Epidermal melanocyte (primary cell): Measurements from ENCODE around the gene STUM.

ENCODE experiments used
- DNase-seq: peaks from one replicate; pipeline ENCODE4 v3.0.0; 2011; ENCODE audit warnings: low spot score; ENCODE audit not compliant: insufficient read length

Gene STUM

DNA sequence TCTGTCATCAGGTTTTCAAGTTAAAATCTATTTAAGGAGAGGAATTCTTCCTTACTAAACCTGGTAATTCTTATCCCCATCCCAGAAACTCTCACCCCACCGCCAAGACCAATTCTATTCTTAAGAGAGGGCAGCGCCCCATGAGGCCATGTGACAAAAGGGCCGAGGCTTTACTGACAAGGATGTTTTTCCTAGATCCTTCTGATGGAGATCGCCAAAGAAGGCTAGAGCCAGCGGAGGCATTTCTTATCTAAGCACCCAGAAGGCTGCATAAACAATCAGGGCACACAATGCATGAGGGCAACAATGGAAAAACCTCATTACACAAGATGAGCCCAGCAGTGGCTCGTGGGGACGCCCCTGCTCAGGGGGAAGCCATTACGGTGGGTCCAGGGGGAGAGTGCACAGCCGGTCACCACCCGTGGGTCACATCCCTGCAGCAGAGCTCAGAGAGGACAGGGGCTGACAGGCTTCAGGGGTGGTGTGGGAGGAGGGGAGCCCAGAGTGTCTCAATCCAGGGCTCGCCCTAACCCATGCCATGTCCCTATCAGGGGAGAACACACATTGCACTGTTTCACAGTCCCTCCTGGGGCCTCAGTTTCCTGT lies 101.8 kb downstream of the STUM start:
- DNase-seq = no peak

DNA sequence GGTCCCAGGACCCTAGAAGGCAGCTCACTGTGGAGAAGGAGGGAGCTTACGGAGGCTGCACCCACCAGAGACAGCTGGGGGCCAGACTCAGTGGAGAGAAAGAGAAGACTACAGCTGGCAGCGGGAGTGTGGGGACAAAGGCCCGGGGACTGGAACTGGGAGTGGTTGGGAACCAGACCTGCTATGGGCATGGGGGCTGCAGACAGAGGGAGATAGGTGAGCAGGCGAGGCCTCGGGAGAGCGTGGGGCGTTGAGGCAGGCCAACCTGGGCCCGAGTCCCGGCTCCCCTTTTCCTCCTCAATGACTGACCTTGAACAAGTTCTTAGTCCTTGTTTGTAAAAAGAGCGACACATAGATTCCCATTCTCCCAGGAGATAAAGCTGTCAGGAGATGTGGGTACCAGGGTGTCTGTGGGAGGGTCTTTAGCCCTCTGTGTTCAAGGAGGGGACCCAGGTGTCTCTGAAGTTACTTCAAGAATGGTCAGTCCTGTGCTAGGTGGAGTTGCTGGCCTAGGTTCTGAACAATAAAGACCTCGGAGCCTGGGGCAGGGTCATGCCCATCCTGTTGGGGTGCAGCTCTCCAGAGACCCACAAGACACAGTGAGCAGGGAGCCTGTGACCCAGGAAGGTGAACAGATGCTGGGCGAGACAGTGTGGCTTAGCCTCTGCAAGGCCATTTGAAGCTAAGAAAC lies 102.6 kb downstream of the STUM start:
- DNase-seq = no peak

DNA sequence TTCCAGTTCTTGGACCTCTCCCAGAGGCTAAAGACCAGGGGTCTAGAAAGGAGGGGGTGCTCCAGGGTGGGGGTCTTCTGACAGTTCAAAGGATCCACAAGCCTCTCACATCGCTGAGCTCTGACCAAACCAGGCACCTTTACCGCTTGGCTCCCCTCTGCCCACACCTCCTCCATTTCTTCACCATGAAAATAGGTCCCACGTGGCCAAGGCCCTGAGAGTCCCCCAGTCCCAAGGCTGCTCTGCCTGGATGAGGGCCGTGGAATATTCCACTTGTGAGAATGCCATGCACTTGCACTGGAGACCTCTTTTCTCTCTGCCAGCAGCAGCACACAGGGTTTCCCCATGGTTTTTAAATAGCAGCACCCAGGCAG lies 103.2 kb downstream of the STUM start:
- no peak for DNase-seq

DNA sequence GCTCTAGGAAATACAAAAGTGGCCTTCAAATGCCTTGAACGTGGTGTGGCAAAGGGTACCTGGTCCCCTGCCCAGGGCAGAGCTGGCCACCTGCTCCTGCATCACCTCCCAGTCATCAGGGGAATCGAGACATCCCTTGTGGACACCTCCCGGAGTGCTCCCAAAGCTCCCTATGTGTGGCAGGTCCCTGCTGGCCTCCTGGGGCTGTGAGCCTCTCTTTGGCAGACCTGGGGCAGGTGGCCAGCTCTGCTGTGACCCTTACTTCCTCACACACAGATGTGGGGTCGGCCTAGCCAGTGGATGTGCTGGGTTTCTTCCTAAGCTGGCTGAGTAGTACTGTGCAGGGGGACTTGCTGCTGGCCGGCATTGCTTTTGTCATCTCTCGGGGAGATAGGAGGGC lies 104.0 kb downstream of the STUM start:
- DNase-seq = no peak

DNA sequence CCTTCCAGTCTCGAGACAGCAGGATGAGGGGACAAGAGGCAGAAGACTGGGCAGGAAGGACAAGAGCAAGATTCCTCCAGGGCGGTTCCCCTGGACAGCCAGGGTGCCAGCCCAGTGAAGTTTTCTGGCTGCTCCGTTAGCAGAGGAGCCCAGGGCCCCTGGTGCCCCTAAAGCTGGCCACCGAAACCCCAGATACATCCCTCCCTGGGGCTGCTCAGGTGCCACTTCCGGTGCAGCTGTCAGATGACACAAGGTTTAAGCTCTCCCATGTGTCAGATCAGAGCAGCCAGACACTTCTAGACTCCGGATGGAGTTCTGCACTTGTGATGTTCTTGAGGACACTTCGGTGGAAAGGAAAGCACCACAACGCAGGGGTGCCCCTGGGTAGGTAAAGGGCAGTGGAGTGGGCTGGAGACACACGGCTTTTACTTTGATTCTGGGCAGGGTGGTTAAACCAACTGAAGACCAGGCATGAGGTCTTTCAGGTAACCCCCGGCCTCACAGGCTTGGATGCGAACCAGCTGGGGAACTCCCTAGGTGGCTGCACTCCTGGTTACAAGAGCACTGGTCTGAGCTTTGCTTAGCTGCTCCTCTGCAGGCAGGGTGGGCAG lies 104.9 kb downstream of the STUM start:
- no peak for DNase-seq

DNA sequence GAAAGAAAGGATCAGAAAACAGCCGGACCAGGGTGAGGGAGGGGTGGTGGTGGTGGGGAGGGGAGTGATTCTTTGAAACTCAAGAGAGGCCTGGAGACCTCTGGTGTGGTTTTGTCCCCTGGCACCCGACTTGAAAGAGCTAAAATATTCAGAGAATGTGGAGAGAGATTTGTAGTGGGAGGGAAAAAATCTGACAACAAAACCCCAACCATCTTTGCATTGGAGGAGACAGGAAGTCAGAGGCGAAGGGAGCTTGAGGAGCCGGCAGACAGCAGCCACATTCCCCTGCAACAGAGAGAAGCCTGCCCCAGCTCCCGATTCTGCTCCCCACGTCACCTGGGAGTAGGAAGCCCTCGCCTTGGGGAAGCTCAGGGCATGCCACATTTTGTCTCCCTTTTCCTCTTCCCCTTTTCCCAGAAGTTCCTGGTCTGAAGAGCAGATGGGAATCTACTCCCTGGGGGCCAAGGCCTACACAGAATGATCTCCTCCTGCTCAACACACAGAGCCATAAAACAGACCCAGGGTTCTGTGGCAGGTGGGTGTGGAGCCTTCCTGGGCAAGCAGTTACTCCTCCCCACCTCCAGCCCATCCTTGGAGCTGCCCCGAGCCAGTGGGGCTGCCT lies 105.6 kb downstream of the STUM start:
- DNase-seq = no peak

DNA sequence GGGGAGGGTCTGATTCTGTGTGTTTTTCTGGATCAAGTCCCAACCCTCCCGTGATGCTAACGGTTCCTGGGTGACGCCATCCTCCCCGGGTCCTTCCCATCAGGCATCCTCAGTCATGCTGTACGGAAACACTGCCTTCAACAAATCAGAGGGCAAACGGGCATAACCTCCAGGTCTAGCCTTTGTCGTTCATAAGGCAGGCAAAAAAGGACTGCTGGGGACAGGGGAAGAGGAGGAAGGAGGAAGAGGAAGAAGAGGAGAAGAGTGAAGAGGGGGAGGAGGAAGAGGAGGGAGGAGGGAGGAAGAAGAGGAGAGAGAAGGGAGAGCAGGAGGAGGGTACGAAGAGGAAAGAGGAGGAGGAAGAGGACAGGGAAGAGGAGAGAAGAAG lies 106.1 kb downstream of the STUM start:
- no peak for DNase-seq

DNA sequence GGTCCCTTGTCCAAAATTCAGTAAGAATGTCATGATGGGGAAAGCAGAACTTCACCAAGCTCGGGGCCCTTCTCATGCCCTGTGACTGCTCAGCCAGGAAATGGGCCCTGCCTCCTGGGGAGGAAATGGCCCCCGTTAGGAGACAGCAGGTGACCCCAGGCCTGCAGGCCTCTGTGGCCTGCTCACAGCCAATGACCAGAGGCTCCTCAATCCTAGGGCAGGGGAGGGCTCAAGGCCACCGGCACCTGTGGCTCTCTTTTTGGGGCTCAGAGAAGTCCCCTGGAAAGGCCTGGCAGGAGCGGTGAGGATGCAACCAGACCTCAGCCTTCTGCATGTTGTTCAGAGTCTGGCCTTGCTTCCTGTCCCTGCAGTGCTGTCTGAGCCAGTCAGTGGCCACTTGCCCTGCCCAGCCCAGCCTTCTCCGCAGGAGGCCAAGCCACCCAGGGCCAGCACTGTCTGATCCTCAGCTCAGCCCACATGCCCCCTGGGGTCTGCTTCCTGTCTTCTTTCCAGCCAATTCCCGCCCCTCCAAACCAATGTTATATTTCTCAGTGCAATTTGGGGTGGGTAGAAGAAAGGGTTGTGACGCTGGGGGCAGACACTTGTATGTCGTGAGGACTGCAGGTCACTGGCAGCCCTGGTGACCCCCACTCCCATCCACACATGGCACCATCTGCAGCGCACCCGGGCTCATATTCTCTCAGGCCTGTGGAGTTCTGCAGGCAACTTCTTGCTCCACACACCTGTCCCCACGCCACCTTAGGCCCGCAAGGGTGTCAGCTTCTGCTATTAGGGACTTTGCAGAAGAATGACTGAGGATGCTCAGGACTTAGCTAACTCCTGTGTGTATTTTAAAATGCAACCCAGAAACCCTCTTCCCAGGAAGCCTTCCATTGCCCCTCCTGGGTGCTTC lies 106.9 kb downstream of the STUM start:
- DNase-seq = no peak

DNA sequence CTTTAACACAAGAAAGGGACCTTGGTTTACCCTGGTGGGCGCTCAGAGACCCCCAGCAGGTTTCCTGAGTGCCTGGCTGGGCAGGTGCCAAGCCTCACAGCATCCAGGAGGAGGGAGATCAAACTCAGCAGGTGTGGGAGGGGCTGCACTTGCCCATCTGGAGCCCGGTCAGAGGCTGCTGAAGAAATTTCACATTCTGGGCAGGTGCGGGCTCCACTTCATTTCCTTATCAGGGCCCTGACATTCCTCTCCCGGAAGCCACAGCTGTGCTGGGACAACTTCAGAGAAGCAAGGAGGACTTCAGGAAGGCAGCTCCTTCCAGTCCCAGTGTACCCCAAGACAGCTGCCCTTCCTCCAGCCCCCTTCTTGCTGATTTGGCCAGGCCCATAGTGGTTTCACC lies 107.6 kb downstream of the STUM start:
- no peak for DNase-seq

DNA sequence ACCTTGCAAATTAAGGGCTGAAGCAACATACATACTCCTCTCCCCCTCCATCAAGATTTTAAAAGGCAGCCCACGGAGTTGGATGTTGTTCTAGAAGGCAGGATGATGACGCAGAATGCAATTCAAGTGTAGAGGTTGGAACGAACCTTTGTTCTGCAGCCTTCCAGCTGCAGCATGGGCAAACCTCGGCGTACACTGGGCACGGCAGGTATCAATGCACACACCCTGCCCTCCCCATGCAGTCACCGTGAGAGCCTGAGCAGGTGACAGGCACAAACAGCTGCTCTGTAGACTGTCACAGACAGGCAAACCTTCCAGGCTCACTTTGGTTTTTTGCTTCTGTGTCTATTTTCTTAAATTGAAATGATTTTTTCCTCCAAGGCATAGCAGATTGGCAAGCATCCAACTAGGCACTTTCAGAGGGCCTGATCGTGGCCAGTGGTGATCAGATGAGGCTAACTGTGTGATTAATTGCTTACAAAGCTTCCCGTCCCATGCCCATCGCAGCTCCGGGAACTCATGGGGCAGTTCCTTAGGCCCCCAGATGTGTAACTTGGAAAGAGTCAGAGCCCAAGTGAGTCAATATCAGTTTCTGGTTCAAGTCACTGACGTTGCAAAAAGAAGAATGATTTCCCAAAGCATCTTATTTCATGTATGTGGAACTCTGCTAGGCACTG lies 108.2 kb downstream of the STUM start:
- no peak for DNase-seq

DNA sequence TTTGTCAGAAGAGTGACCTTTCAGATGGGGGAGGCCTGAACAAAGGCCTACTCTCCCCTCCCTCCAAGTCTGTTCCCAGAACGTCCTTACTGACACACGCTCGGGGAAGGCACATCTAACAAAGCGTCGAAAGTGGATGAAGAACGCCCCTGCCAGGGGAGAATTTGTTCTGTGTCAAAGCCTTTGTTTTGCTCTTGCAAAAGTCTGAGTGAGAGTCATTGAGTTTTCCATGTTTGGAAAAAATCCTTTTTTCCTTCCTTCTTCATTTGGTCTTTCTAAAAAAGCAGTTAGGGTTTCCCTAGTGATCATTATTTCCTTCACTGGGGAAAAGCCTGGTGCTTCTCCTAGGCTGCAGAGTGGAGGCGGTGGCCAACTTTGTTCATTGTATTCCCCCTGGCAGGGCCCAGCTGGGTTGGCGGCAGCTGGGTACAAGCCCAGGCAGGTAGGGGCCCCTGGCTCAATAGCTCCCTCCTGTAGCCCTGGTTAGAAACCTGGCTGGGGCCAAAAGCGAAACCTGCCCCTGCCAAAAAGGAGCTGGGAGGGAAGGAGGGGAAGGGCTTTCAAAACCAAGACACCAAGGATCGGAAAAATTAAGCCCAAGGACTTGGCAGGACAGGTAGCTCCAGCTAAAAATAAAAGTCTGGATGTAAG lies 109.5 kb downstream of the STUM start:
- no peak for DNase-seq

DNA sequence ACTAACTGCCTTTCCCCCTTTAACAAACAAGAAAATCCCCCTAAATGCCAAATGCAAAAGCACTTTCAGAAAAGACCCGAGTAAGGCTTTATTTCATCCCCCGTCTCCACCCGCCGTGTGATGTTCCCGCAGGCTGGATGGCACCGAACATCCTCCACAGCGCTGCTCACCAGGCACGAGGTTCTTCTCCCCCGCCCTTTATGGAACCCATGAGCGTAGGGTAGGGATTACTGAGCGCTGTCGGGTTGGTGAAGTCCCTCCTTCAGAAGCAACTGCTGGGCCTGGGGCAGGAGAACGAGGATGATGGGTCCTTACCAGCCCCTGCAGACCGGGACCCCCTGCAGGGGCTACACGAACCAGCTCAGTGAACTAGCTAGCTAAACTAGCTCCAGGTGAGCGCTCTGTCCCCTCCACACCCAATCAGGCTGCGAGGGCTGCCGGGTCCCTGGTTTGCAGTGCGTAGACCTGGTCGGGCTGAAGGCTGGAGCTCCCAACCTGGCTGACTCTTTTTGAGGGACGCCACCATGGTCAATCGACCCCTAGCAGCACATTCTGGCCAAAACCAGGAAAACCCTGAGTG lies 110.1 kb downstream of the STUM start:
- no peak for DNase-seq
